ENCODE data around the gene PSME4. TPM values are rescaled to one million over a fixed set of nuclear protein-coding genes. Genes with fewer than 3 reads are reported as not detected.

The PSME4 gene
- polyA plus RNA-seq, 1 donor from 2014 or later, result 23.4 TPM

DNA sequence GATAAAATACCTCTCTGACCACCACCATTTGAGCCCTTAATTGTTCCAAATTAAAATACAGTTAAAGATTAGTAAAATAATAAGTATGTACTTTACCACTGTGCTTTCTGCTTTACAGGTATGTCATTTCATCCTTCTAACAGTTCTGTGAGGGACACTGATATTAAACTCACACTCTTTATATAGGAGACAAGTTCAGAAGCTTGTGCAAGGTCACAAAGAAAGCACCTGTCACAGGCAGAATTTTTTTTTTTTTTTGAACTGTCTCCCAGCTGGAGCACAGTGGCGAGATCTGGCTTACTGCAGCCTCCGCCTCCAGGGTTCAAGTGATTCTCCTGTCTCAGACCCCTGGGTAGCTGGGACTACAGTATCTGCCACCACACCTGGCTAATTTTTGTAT is 89.4 kb downstream of the PSME4 start:
- Histone ChIP-seq H3K36me3 (ENCODE audit: insufficient read depth, low read length) (peaks cover 3% of the 10 kb centered on the region), H3K9me3 (ENCODE audit: low read length) (no peaks in the 10 kb centered on the region), H3K9me2 (ENCODE audit: insufficient read depth, low read length) (no peaks in the 10 kb centered on the region), H3K79me2 (replicated peaks; ENCODE audit: insufficient read depth, low read length) (no peaks in the 10 kb centered on the region), H3K27me3 (ENCODE audit: insufficient read depth, low read depth, low read length) (no peaks in the 10 kb centered on the region), H3K4me2 (ENCODE audit: low read length) (no peak overlapping the region), H3K4me3 (ENCODE audit: low read length) (no peak overlapping the region), H3K9ac (ENCODE audit: low read length) (no peak overlapping the region), H3F3A (ENCODE audit: insufficient read depth, low read length, poor library complexity, severe bottlenecking) (no peaks in the 10 kb centered on the region), H3K27ac (ENCODE audit: low read length) (no peak overlapping the region), H4K20me1 (ENCODE audit: insufficient read depth) (no peaks in the 10 kb centered on the region), H2AFZ (ENCODE audit: low read depth, low read length) (no peak overlapping the region)
- TF ChIP-seq, protein P1, sequence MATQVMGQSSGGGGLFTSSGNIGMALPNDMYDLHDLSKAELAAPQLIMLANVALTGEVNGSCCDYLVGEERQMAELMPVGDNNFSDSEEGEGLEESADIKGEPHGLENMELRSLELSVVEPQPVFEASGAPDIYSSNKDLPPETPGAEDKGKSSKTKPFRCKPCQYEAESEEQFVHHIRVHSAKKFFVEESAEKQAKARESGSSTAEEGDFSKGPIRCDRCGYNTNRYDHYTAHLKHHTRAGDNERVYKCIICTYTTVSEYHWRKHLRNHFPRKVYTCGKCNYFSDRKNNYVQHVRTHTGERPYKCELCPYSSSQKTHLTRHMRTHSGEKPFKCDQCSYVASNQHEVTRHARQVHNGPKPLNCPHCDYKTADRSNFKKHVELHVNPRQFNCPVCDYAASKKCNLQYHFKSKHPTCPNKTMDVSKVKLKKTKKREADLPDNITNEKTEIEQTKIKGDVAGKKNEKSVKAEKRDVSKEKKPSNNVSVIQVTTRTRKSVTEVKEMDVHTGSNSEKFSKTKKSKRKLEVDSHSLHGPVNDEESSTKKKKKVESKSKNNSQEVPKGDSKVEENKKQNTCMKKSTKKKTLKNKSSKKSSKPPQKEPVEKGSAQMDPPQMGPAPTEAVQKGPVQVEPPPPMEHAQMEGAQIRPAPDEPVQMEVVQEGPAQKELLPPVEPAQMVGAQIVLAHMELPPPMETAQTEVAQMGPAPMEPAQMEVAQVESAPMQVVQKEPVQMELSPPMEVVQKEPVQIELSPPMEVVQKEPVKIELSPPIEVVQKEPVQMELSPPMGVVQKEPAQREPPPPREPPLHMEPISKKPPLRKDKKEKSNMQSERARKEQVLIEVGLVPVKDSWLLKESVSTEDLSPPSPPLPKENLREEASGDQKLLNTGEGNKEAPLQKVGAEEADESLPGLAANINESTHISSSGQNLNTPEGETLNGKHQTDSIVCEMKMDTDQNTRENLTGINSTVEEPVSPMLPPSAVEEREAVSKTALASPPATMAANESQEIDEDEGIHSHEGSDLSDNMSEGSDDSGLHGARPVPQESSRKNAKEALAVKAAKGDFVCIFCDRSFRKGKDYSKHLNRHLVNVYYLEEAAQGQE (IDR thresholded peaks at IDR 0.05; ENCODE audit: borderline replicate concordance), result no peak
- no peak for TF ChIP-seq MXI1 (conservative IDR thresholded peaks at IDR 0.05; ENCODE audit: poor library complexity, severe bottlenecking)
- no peak for TF ChIP-seq EZH2 (IDR thresholded peaks at IDR 0.05; ENCODE audit: borderline replicate concordance, insufficient read depth, low read length, poor library complexity, severe bottlenecking)
- no peak for TF ChIP-seq RAD21 (conservative IDR thresholded peaks at IDR 0.05)
- TF ChIP-seq TAF1 (IDR thresholded peaks at IDR 0.05; ENCODE audit: low read depth), result no peak
- TF ChIP-seq, protein P2, sequence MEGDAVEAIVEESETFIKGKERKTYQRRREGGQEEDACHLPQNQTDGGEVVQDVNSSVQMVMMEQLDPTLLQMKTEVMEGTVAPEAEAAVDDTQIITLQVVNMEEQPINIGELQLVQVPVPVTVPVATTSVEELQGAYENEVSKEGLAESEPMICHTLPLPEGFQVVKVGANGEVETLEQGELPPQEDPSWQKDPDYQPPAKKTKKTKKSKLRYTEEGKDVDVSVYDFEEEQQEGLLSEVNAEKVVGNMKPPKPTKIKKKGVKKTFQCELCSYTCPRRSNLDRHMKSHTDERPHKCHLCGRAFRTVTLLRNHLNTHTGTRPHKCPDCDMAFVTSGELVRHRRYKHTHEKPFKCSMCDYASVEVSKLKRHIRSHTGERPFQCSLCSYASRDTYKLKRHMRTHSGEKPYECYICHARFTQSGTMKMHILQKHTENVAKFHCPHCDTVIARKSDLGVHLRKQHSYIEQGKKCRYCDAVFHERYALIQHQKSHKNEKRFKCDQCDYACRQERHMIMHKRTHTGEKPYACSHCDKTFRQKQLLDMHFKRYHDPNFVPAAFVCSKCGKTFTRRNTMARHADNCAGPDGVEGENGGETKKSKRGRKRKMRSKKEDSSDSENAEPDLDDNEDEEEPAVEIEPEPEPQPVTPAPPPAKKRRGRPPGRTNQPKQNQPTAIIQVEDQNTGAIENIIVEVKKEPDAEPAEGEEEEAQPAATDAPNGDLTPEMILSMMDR (IDR thresholded peaks at IDR 0.05; ENCODE audit: poor library complexity, severe bottlenecking), result no peak
- TF ChIP-seq EP300 (conservative IDR thresholded peaks at IDR 0.05; ENCODE audit: poor library complexity, severe bottlenecking), result no peak
- TF ChIP-seq POLR2AphosphoS5 (IDR thresholded peaks at IDR 0.05), result no peak
- no peak for TF ChIP-seq SMC3 (conservative IDR thresholded peaks at IDR 0.05; ENCODE audit: poor library complexity)

DNA sequence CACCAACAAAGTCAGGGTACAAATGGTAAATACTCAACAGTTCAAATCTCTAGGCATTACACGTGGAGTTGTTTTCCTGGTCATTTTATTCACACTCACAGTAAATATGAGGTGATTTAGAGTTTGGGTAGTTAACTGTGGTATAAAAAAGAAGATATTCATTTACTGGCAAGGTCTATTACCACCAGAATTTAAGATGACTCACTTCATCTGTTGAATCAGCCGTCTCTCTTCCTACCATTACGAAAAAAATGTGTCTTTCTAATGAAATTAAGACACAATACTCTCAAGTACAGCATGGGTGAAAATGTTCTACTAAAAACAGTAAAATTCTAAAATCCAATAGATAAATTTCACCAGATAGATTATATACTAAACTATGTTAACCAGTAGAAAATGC is 90.0 kb downstream of the PSME4 start:
- Histone ChIP-seq H3K27me3 (ENCODE audit: insufficient read depth, low read depth, low read length) (no peaks in the 10 kb centered on the region), H3F3A (ENCODE audit: insufficient read depth, low read length, poor library complexity, severe bottlenecking) (no peaks in the 10 kb centered on the region), H3K9me3 (ENCODE audit: low read length) (no peaks in the 10 kb centered on the region), H3K4me2 (ENCODE audit: low read length) (no peak overlapping the region), H3K79me2 (replicated peaks; ENCODE audit: insufficient read depth, low read length) (no peaks in the 10 kb centered on the region), H3K9ac (ENCODE audit: low read length) (no peak overlapping the region), H3K36me3 (ENCODE audit: insufficient read depth, low read length) (peaks cover 3% of the 10 kb centered on the region), H4K20me1 (ENCODE audit: insufficient read depth) (no peaks in the 10 kb centered on the region), H3K4me3 (ENCODE audit: low read length) (no peak overlapping the region), H3K27ac (ENCODE audit: low read length) (no peak overlapping the region), H3K9me2 (ENCODE audit: insufficient read depth, low read length) (no peaks in the 10 kb centered on the region), H2AFZ (ENCODE audit: low read depth, low read length) (no peak overlapping the region)
- no peak for TF ChIP-seq POLR2AphosphoS5 (IDR thresholded peaks at IDR 0.05)
- TF ChIP-seq, protein P2 (IDR thresholded peaks at IDR 0.05; ENCODE audit: poor library complexity, severe bottlenecking), result no peak
- TF ChIP-seq TAF1 (IDR thresholded peaks at IDR 0.05; ENCODE audit: low read depth), result no peak
- TF ChIP-seq SMC3 (conservative IDR thresholded peaks at IDR 0.05; ENCODE audit: poor library complexity), result no peak
- no peak for TF ChIP-seq EP300 (conservative IDR thresholded peaks at IDR 0.05; ENCODE audit: poor library complexity, severe bottlenecking)
- TF ChIP-seq MXI1 (conservative IDR thresholded peaks at IDR 0.05; ENCODE audit: poor library complexity, severe bottlenecking), result no peak
- no peak for TF ChIP-seq EZH2 (IDR thresholded peaks at IDR 0.05; ENCODE audit: borderline replicate concordance, insufficient read depth, low read length, poor library complexity, severe bottlenecking)

Measured in neural cell (in vitro differentiated cells).